Measurements from ENCODE around the gene SMYD3. TPM values are rescaled to one million over a fixed set of nuclear protein-coding genes. Genes with fewer than 3 reads are reported as not detected.

SMYD3 gene
- total and polyA plus RNA-seq, 8 donors, result 20.4 to 35.1 (median 24.3) TPM

GRCh38 chr1:246308533-246309075 is 198.5 kb downstream of the SMYD3 start:
- Histone ChIP-seq H3K4me3 (no peak overlapping the region), H3K4me1 (no peaks in the 10 kb centered on the region), H3K27me3 (no peaks in the 10 kb centered on the region), H3K36me3 (no peaks in the 10 kb centered on the region), H3K9me3 (no peaks in the 10 kb centered on the region), H3K27ac (no peak overlapping the region)
- TF ChIP-seq CTCF (IDR thresholded peaks at IDR 0.05), result no peak
- intact Hi-C loops (cut with DNase I), result no loop called here
- no peak for ATAC-seq
- DNase-seq, result no peak

- ATAC-seq (no peak), DNase-seq (no peak)
- Histone ChIP-seq H3K27ac (no peak overlapping the region), H3K36me3 (no peaks in the 10 kb centered on the region), H3K4me3 (no peak overlapping the region), H3K9me3 (no peaks in the 10 kb centered on the region), H3K27me3 (no peaks in the 10 kb centered on the region), H3K4me1 (peaks cover 0 to 4% of the 10 kb centered on the region in 2 donors)
- TF ChIP-seq CTCF (IDR thresholded peaks at IDR 0.05), result no peak
- intact Hi-C loops (cut with DNase I), result no loop called here
Observed at GRCh38 chr1:246306415-246307037, 200.6 kb downstream of the SMYD3 start.

- DNase-seq (no peak), ATAC-seq (no peak)
- Histone ChIP-seq H3K27ac (no peak overlapping the region), H3K36me3 (no peaks in the 10 kb centered on the region), H3K4me3 (no peak overlapping the region), H3K9me3 (no peaks in the 10 kb centered on the region), H3K27me3 (no peaks in the 10 kb centered on the region), H3K4me1 (peaks cover 0 to 7% of the 10 kb centered on the region in 2 donors)
- no peak for TF ChIP-seq CTCF (IDR thresholded peaks at IDR 0.05)
- intact Hi-C loops (cut with DNase I), result no loop called here
Observed at GRCh38 chr1:246304484-246305259, 202.4 kb downstream of the SMYD3 start.

- peaks cover 0 to 7% of the 10 kb centered on the region in 2 donors for H3K4me1 ChIP-seq
- intact Hi-C loops (cut with DNase I), result no loop called here
- DNase-seq, result no peak
- no peaks in the 10 kb centered on the region for H3K36me3 ChIP-seq
- H3K27me3 ChIP-seq, result no peaks in the 10 kb centered on the region
- peak; percentile 89 for ATAC-seq
- TF ChIP-seq CTCF (IDR thresholded peaks at IDR 0.05), result no peak
- no peaks in the 10 kb centered on the region for H3K9me3 ChIP-seq
- no peak overlapping the region for H3K27ac ChIP-seq
- H3K4me3 ChIP-seq, result no peak overlapping the region
Observed at GRCh38 chr1:246302711-246303317, 204.3 kb downstream of the SMYD3 start.

- Histone ChIP-seq H3K27ac (no peak overlapping the region), H3K27me3 (no peaks in the 10 kb centered on the region), H3K4me3 (no peak overlapping the region), H3K36me3 (no peaks in the 10 kb centered on the region), H3K9me3 (no peaks in the 10 kb centered on the region), H3K4me1 (peaks cover 0 to 7% of the 10 kb centered on the region in 2 donors)
- intact Hi-C loops (cut with DNase I), result no loop called here
- DNase-seq (no peak), ATAC-seq (no peak)
- no peak for TF ChIP-seq CTCF (IDR thresholded peaks at IDR 0.05)
Observed at GRCh38 chr1:246302251-246302625, 204.8 kb downstream of the SMYD3 start.
